Erythroblast (primary cell): Measurements from ENCODE around the gene LRG1.
"Not testable (repeated sequence)": the region's sequence is repeated elsewhere in the genome, so short reads cannot be mapped to it uniquely, and the experiment has no call there.

Experiments
- DNase-seq, 2 experiments: peaks; one replicate each; lab custom pipeline; 2025; lab: John Stamatoyannopoulos, UW
- GATA1 ChIP-seq: IDR thresholded peaks from 2 replicates; pipeline ENCODE4 v1.6.1; 2011; ENCODE audit warnings: low read depth, mild to moderate bottlenecking, control low read depth, low read length, moderate library complexity
- POLR2A ChIP-seq: IDR thresholded peaks from 2 replicates; pipeline ENCODE4 v1.6.1; 2011; ENCODE audit warnings: mild to moderate bottlenecking, low read length

The LRG1 gene

DNA sequence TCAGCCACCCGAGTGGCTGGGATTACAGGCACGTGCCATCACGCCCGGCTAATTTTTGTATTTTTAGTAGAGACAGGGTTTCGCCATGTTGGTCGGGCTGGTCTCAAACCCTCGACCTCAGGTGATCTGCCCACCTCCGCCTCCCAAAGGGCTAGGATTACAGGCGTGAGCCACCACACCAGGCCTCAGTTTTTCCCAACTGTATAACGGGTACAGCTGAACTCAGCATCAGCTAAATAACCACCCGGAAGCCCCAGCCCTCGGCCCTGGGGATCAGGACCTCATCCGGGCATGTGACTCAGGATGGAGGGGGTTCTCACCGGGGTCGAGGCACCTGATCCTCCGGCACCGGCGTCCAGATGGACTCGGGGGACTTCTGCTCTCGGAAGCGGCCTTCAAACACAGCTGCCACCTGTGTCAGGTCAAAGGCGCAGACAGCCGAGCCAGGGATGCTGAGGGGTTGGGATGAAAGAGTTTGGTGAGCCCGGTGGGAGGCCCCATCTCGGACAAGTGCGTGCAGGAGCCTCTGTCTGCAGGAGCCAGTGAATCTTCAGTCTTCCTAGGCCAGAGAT is 10.7 kb upstream of the LRG1 start:
- no peak for DNase-seq
- no peak for TF ChIP-seq GATA1
- TF ChIP-seq POLR2A = no peak

DNA sequence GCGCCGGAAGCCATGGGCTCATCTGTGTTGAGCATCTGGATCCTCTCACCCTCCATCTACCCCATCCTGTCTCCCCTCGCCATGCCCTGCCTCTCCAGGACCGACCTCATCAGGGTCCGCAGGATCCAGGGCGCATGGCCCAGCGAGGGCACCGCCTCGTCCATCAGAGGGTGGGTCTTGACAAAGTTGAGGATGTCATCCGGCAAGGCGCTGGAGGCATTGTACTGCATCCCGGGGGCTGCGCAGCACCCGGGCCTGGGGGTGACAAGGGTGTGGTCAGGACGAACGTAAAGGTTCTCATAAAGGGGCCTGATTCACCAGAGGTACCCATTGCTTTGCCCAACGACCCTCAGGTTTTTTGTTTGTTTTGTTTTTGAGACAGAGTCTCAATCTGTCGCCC is 10.2 kb upstream of the LRG1 start:
- no peak for TF ChIP-seq POLR2A
- TF ChIP-seq GATA1 = no peak
- no peak for DNase-seq

DNA sequence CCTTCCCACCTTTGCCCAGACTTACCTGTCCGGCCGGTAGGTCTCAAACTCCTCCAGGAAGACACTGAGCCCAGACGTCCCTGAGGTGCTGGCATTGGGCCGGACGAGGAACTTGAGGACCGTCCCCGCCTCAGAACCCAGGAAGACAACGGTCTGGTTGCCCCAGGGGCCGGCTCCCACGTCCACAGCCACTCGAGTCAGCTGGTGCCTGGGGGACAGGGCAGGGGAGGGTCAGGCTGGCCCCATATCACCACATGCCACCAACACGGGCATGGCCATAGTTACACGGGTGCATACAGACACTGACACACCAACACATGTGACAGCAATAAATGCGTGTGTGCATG is 8.4 kb upstream of the LRG1 start:
- no peak for DNase-seq
- TF ChIP-seq POLR2A = no peak
- no peak for TF ChIP-seq GATA1

DNA sequence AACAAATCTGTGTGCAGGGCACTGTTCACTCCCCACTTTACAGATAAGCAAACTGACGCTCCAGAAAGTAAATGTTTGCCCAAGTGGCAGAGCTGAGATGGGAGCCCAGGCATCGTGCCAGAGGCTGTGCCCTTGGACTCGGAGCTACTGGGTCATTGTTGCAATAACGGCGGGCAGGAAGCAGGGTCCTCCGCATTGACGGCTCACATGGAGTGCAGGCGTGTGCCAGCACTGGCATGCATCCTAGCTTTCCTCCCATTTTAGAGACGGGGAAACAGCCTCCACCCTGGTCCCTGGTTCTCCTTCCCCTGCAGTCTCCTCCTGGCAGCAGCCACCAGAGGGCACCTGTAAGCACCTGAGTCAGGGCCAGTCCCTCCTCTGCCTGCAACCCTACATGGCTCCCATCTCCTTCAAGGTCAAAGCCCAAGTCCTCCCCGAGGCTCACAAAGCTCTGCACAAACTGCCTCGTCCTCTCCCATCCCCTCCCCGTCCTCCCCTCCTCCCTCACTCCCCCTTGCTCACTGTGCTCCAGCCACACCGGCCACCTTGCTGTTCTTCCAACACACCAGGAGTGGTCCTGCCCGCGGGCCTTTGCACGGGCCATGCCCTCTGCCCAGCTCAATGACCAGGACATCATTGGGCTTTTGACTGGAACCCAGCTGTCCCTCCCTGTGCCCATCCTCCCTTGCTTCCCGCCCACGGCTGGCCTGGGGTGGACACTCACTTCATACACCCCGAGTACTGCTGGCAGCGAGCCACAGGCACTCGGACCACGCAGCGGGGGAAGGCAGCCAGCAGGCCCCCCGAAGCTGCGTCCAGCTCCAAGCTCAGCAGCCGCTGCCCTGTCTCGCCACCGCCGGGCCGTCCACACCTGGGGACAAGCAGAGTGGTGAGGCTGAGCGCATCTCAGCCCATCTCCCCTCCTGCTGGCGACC is 7.7 kb upstream of the LRG1 start:
- no peak for TF ChIP-seq POLR2A
- TF ChIP-seq GATA1 = no peak
- no peak for DNase-seq

DNA sequence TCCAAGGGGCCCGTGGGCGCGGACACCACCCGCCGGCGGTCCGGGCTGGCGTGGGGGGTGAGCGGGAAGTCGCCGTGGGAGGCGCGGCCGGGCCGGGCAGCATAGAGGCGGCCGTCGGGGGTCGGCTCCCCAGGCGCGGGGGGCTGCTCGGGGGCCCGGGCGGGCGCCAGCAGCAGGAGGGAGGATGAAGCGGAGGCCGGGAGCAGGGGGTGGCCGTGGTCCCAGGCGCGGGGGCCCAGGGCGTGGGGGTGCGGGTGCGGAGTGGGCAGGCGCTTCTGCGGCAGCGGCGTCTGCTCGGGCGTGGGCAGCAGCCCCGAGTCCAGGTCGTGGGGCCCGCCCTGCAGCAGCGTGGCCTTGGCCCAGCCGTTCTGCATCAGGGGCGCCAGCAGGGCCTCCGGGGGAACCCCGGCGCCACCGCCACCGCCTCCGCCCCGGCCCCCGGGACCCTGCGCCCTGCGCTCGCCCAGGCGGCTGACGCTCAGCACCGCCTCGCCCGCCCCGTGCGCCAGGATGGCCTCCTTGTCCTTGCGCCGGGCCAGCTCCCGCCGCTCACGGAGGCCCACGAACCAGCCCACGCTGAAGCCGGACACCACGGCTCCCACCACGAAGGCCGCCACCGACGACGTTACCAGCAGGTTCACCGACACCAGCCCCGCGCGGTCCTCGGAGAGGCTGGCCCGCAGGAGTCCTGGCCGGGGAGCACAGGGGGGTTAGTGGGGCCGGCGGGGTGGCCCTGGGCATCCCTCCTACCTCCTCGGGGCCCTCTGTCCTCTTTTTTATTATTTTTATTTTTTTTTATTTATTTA is 4.2 kb upstream of the LRG1 start:
- no peak for DNase-seq
- TF ChIP-seq POLR2A (no peak), GATA1 (no peak)

DNA sequence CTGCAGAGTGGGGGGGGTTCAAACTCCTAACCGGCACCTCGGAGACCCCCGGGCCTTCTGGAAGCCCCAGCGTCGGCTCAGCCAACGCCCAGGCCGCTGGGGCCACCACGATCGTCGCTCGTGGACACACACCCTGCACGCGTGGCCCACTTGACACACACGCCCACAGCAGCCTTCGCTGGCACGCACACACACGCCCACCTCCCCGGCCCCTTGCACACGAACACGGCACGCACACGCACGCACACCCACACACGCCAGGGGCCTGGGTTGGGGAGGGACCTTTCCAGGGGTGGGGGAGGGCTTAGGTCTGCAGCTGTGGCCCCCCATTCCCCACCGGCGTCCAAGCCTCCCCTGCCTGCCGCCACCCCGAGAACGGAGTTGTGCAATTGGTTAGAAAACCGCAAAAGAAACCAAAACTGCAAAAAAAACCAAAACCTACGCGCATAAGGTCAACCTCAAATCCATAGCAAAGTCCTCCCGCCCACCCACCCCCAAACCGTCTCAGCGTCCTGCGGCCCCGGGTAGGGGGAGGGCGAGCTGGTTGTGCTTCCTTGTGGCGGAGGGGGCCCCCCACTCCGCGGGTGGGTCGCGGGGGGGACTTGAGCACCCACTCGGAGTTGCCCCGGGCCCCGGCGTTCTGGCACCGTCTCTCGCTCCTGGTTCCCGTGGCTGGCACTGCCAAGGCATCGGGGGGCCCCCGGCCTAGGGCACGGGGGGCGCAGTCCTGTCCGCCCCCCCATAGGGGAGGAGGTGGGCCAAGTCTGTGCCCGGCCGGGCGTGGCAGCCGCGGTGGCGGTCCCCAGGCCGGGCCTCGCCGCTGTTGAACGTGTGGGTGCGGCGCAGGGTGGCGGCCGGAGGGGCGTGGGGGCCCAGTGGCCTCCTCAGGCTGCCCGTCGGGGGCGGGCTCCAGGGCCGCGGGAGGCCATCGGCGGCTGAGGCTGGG is 3.3 kb upstream of the LRG1 start:
- no peak for DNase-seq
- TF ChIP-seq GATA1 = no peak
- TF ChIP-seq POLR2A = no peak

DNA sequence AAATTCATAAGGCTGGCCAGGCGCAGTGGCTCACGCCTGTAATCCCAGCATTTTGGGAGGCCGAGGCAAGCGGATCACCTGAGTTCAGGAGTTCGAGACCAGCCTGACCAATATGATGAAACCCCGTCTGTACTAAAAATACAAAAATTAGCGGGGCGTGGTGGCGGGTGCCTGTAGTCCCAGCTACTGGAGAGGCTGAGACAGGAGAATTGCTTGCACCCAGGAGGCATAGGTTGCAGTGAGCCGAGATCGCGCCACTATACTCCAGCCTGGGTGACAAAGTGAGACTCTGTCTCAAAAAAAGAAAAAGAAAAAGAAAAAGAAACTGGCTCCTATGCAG is 1.9 kb upstream of the LRG1 start:
- not testable (repeated sequence) for DNase-seq

DNA sequence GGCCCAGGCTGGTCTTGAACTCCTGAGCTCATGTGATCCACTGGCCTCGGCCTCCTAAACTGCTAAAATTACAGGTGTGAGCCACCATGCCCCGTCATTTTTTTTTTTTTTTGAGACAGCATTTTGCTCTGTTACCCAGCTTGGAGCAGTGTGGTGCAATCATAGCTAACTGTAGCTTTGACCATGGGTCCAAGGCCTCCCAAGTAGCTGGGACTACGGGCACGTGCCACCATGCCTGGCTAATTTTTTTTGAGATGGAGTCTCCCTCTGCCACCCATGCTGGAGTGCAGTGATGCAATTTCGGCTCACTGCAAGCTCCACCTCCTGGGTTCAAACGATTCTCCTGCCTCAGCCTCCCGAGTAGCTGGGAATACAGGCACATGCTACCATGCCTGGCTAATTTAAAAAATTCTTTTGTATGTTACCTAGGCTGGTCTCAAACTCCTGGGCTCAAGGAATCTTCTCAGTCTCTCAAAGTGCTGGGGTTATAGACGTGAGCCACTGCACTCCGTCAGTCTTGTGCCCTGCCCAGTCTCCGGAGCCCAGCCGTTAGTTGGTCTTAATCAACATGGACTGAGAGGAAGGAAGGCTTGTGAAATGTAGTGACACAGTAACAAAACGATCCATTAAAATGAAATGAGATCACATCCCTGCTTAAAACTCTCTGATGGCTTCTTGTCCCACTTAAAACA is 1.4 kb upstream of the LRG1 start:
- DNase-seq = no peak
- TF ChIP-seq POLR2A (no peak), GATA1 (no peak)

DNA sequence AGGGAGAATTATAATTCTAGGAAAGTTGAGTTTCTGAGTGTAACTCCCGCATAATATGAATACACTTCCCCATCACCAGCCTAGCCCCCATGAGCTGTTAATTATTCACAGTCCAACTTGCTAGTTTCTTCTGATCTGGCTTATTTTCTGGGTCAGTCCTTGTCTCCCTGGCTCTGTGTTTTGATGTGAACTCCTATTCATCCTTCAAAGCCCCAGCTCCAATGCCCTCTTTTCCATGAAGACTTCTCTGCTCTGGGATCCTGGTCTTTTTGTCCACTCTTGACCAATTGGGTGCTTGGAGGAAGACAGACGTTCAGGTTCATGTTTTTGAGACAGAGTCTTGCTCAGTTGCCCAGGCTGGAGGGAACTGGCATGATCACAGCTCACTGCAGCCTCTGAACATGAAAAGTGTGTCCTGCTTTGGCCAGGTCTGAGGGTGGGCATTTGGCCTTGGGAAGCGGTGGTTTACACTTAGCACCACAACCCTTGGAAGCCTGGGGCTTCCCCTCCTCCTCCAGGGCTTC is 605 bp downstream of the LRG1 start:
- no peak for DNase-seq
- TF ChIP-seq POLR2A (no peak), GATA1 (no peak)

DNA sequence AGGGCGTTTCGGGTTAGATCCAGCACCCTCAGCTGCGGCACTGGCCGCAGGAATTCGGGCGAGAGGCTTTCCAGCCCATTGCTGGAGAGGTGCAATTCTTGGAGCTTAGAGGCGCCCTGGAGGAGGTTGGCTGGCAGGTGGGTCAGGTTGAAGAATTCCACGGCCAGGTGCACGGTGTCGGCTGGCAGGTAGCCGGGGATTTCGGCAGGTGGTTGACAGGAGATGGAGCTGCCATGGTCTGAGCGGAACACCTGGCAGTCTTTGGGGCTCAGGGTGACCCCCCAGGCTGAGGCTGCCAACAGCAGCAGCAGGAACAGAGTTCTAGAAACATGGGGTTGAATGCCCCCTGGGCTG is 1.3 kb downstream of the LRG1 start:
- TF ChIP-seq POLR2A = no peak
- TF ChIP-seq GATA1 = no peak
- DNase-seq = no peak

DNA sequence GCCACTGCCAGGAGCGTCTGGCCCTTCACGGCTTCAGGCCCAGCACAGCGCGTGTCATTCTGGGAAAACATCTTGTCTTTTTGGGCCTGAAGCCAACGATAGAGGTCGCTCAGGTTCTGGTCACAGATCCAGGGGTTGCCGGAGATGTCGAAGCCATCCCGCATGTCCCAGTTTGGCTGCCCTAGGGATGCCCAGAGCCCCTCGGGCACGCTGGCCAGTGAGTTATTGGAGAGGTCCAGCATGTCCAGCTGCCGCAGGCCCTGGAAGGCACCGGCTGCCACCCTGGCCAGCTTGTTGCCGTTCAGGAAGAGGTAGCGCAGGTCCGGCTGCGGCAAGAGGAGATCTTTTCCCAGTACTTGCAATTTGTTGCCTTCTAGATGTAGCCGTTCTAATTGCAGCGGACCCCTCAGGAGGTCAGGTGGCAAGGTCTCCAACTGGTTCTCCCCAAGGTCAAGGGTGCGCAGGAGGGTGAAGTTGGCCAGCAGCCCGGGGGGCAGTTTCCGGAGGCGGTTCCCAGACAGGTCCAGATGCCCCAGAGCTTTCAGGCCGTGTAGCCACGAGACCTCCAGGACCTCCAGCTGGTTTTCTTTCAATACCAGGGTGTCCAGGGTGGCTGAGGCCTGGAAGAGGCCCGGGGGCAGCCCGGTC is 1.8 kb downstream of the LRG1 start:
- no peak for TF ChIP-seq GATA1
- no peak for TF ChIP-seq POLR2A

DNA sequence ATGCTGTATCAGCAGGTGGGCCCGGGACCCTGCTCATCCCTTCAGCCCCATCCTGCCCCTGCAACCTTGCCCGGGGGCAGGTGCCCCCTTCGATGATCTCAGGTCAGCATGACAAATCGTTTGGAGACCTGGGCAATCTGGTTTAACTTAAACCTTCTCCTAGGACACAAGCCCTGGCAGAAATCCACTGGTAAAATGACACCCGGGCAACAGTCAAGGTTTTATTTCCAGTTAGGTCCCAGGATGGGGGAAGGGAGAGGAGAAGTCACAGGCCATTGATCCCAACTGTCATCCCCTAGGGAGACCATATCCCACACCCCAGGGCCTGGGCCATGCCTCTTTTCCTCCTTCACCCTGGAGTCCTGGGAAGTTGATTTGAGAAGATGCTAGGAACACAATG is 3.0 kb downstream of the LRG1 start:
- TF ChIP-seq POLR2A (no peak), GATA1 (no peak)

More for the DNA sequence above, 1.8 kb downstream of the LRG1 start:
- no peak for DNase-seq

More for the DNA sequence above, 3.0 kb downstream of the LRG1 start:
- no peak for DNase-seq
